ENCODE measurements around the gene ABCA3.

The ABCA3 gene

DNA sequence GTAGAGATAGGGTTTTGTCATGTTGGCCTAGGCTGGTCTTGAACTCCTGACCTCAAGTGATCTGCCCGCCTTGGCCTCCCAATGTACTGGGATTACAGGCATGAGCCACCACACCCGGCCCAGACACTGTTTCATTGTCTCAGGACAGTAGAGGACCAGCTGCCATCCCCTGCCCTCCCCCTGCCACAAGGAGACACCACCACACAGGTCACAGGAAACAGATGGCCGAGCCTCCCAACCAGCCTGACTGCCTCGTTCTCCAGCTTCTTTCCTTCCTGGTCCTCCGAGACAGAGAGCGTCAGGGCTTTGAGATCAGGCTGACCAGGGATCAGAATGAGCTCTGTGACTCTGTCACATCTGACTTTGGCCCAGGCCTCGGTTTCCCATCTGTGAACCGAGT lies 51.8 kb downstream of the ABCA3 start:
- H3K9me2 ChIP-seq (ENCODE audit: low read depth, low read length) = no peaks in the 10 kb centered on the region
- H3K9me3 ChIP-seq (ENCODE audit: low read length) = no peaks in the 10 kb centered on the region
- no peaks in the 10 kb centered on the region for H3F3A ChIP-seq (ENCODE audit: insufficient read depth, low read length)
- no peak overlapping the region for H3K4me3 ChIP-seq (ENCODE audit: low read depth, low read length, poor library complexity, severe bottlenecking)
- TF ChIP-seq CTCF (IDR thresholded peaks at IDR 0.05; ENCODE audit: low read length) (no peak), EZH2 (IDR thresholded peaks at IDR 0.05; ENCODE audit: borderline replicate concordance, low read length) (no peak)
- no peaks in the 10 kb centered on the region for H3K4me1 ChIP-seq (ENCODE audit: insufficient read depth, low read length, severe bottlenecking)
- no peak overlapping the region for H3K4me2 ChIP-seq (ENCODE audit: low read length)
- H3K36me3 ChIP-seq (ENCODE audit: insufficient read depth, low read length) = no peaks in the 10 kb centered on the region
- no peaks in the 10 kb centered on the region for H4K20me1 ChIP-seq (ENCODE audit: insufficient read depth, low read length)
- H3K27me3 ChIP-seq (ENCODE audit: insufficient read depth, low read length) = peaks cover 7% of the 10 kb centered on the region; the same call in 1 of the 2 replicates
- H2AFZ ChIP-seq (ENCODE audit: low read length) = no peak overlapping the region
- no peaks in the 10 kb centered on the region for H3K79me2 ChIP-seq (ENCODE audit: insufficient read depth, low read length)
- H3K9ac ChIP-seq (ENCODE audit: low read length) = no peak overlapping the region
- no peak overlapping the region for H3K27ac ChIP-seq (ENCODE audit: low read depth, low read length, poor library complexity, severe bottlenecking)

DNA sequence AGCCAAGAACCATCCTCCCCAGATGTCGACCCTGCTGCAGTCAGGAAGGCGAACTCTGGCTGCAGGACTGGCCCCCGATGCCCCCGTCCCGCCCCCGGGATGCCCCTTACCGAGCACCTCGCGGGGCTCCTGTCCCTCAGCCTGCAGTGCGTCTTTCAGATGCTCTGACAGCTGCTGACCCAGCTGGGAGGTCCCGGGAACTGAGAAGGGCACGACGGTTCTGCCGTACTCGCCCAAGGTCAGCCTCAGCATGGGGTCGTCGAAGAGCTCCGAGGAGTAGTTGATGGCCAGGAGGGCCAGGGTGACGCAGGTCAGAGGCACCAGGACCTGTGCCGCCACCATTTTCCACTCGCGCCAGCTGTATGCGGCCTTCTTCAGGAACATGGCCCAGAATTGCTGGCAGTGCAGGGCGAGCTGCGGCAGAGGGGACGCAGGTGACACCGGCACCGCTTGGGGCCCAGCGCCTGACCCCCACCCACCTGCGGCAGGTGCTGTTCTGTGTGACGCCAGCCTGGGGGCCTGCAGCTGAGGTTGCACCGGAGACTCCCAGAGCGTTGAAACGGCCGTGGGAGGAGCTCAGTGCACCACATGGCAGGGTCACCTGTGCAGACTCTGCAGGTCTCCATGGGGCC lies 52.5 kb downstream of the ABCA3 start:
- Histone ChIP-seq H3K79me2 (ENCODE audit: insufficient read depth, low read length) (no peaks in the 10 kb centered on the region), H3K4me2 (ENCODE audit: low read length) (no peak overlapping the region), H3K27ac (ENCODE audit: low read depth, low read length, poor library complexity, severe bottlenecking) (no peak overlapping the region), H3K4me3 (ENCODE audit: low read depth, low read length, poor library complexity, severe bottlenecking) (no peak overlapping the region), H3K9ac (ENCODE audit: low read length) (no peak overlapping the region), H3K36me3 (ENCODE audit: insufficient read depth, low read length) (no peaks in the 10 kb centered on the region), H3K9me3 (ENCODE audit: low read length) (no peaks in the 10 kb centered on the region), H3K4me1 (ENCODE audit: insufficient read depth, low read length, severe bottlenecking) (no peaks in the 10 kb centered on the region), H2AFZ (ENCODE audit: low read length) (no peak overlapping the region), H3K27me3 (ENCODE audit: insufficient read depth, low read length) (peaks cover 7% of the 10 kb centered on the region; the same call in 1 of the 2 replicates), H3F3A (ENCODE audit: insufficient read depth, low read length) (no peaks in the 10 kb centered on the region), H3K9me2 (ENCODE audit: low read depth, low read length) (no peaks in the 10 kb centered on the region), H4K20me1 (ENCODE audit: insufficient read depth, low read length) (no peaks in the 10 kb centered on the region)
- TF ChIP-seq EZH2 (IDR thresholded peaks at IDR 0.05; ENCODE audit: borderline replicate concordance, low read length) (no peak), CTCF (IDR thresholded peaks at IDR 0.05; ENCODE audit: low read length) (no peak)

DNA sequence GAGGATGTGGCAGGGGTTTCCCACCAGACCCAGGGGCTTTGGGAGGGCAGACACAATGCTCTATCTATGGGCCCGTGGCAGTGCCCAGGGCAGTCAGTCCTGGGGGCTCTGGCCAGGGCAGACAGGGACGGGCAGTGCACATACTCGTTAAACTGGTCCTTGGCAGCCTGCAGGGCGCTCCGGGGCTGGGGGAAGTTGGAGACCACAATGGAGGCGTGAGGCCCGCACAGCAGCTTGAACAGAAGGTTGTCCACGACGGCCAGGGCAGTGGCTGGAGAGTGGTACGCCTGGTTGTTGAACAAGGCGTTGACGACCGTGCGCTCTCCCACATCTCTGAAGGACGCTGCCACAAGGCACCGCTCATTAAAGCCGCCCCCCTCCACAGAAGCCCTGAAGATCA lies 54.0 kb downstream of the ABCA3 start:
- Histone ChIP-seq H3F3A (ENCODE audit: insufficient read depth, low read length) (no peaks in the 10 kb centered on the region), H3K9me2 (ENCODE audit: low read depth, low read length) (no peaks in the 10 kb centered on the region), H3K9me3 (ENCODE audit: low read length) (no peaks in the 10 kb centered on the region), H2AFZ (ENCODE audit: low read length) (no peak overlapping the region), H3K79me2 (ENCODE audit: insufficient read depth, low read length) (no peaks in the 10 kb centered on the region), H3K9ac (ENCODE audit: low read length) (no peak overlapping the region), H3K27me3 (ENCODE audit: insufficient read depth, low read length) (peaks cover 7% of the 10 kb centered on the region; the same call in 1 of the 2 replicates), H4K20me1 (ENCODE audit: insufficient read depth, low read length) (no peaks in the 10 kb centered on the region), H3K27ac (ENCODE audit: low read depth, low read length, poor library complexity, severe bottlenecking) (no peak overlapping the region), H3K4me1 (ENCODE audit: insufficient read depth, low read length, severe bottlenecking) (no peaks in the 10 kb centered on the region), H3K4me3 (ENCODE audit: low read depth, low read length, poor library complexity, severe bottlenecking) (no peak overlapping the region), H3K36me3 (ENCODE audit: insufficient read depth, low read length) (no peaks in the 10 kb centered on the region), H3K4me2 (ENCODE audit: low read length) (no peak overlapping the region)
- TF ChIP-seq CTCF (IDR thresholded peaks at IDR 0.05; ENCODE audit: low read length) = no peak

All from OCI-LY1 (cell line).